ENCODE measurements around the gene HMCES.

The HMCES gene

GRCh38 chr3:129246636-129247035 is 32.0 kb upstream of the HMCES start:
- TF ChIP-seq CTCF (IDR thresholded peaks at IDR 0.05; ENCODE audit: low read depth, low read length) = no peak
- H3K4me3 ChIP-seq (ENCODE audit: low read depth, low read length) = no peak overlapping the region
- no peak for DNase-seq (ENCODE audit: low read depth, low spot score)
- in situ Hi-C loops (cut with HindIII; ENCODE audit: low sequenced_read_pairs) = no loop called here

GRCh38 chr3:129248286-129248979 is 30.2 kb upstream of the HMCES start:
- in situ Hi-C loops (cut with HindIII; ENCODE audit: low sequenced_read_pairs) = no loop called here
- no peak for DNase-seq (ENCODE audit: low read depth, low spot score)

GRCh38 chr3:129249284-129250065 is 29.2 kb upstream of the HMCES start, which contains the start of gene COPG1:
Gene COPG1 (plus strand): TSS chr3:129249606. CDS start chr3:129249710, 104 bp downstream.
- no peak for TF ChIP-seq CTCF (IDR thresholded peaks at IDR 0.05; ENCODE audit: low read depth, low read length)
- in situ Hi-C loops (cut with HindIII; ENCODE audit: low sequenced_read_pairs) = no loop called here
- peak within 1 kb of the TSS; percentile 93 for H3K4me3 ChIP-seq (ENCODE audit: low read depth, low read length)
- DNase-seq (ENCODE audit: low read depth, low spot score) = peak; percentile 90

More at GRCh38 chr3:129248286-129248979, 30.2 kb upstream of the HMCES start:
- no peak for TF ChIP-seq CTCF (IDR thresholded peaks at IDR 0.05; ENCODE audit: low read depth, low read length)
- peak overlapping the region; percentile 93 for H3K4me3 ChIP-seq (ENCODE audit: low read depth, low read length)

GRCh38 chr3:129252748-129253147 is 25.9 kb upstream of the HMCES start:
- no peak for TF ChIP-seq CTCF (IDR thresholded peaks at IDR 0.05; ENCODE audit: low read depth, low read length)
- in situ Hi-C loops (cut with HindIII; ENCODE audit: low sequenced_read_pairs) = no loop called here
- no peak overlapping the region for H3K4me3 ChIP-seq (ENCODE audit: low read depth, low read length)
- DNase-seq (ENCODE audit: low read depth, low spot score) = no peak

- no peak overlapping the region for H3K4me3 ChIP-seq (ENCODE audit: low read depth, low read length)
- DNase-seq (ENCODE audit: low read depth, low spot score) = no peak
Measured at GRCh38 chr3:129254536-129255230, 24.0 kb upstream of the HMCES start.

More at GRCh38 chr3:129254536-129255230, 24.0 kb upstream of the HMCES start:
- TF ChIP-seq CTCF (IDR thresholded peaks at IDR 0.05; ENCODE audit: low read depth, low read length) = no peak
- in situ Hi-C loops (cut with HindIII; ENCODE audit: low sequenced_read_pairs) = no loop called here

All from astrocyte of the spinal cord (primary cell).